IMR-90 (cell line): ENCODE data around the gene ZNF341. TPM values are rescaled to one million over a fixed set of nuclear protein-coding genes. Genes with fewer than 3 reads are reported as not detected.

Experiments
- ATAC-seq: fragments of 200-7000 bp; cut with Tn5 transposase; 2 replicates; pipeline ENCODE4 v1.9.1; 2020; ENCODE audit warnings: low read depth, mild to moderate bottlenecking, moderate library complexity
- BruUV-seq: library from RNA; stranded (reverse); fragments of 400-500 nt; replicated peaks from 2 replicates; lab custom pipeline; 2021; lab: Mats Ljungman, UMichigan
- CTCF ChIA-PET: fragments of 300-600 bp; formaldehyde crosslinking; extraction: SDS; loops from one replicate; lab custom pipeline; 2021; ENCODE audit warnings: antibody characterized with exemption; lab: Yijun Ruan, JAX
- POLR2A ChIA-PET: fragments of 300-600 bp; sonication (Branson Sonifier 250); formaldehyde crosslinking; loops from one replicate; lab custom pipeline; 2022; ENCODE audit warnings: antibody characterized with exemption; ENCODE audit not compliant: unreplicated experiment; lab: Charles Lee
- DNase-seq: peaks from one replicate; pipeline ENCODE4 v3.0.0; 2013
- H2AFZ ChIP-seq: replicated peaks from 2 replicates; pipeline ENCODE3; 2013; ENCODE audit warnings: low read length, mild to moderate bottlenecking; ENCODE audit not compliant: poor library complexity
- H2AK5ac ChIP-seq: 2 replicates; pipeline ENCODE4 v1.6.1; 2013; ENCODE audit warnings: low read depth, low read length, inconsistent platforms
- H2AK9ac ChIP-seq: replicated peaks from 2 replicates; pipeline ENCODE3; 2013; ENCODE audit warnings: mild to moderate bottlenecking, low read depth, low read length, moderate library complexity; ENCODE audit not compliant: poor library complexity
- H2BK120ac ChIP-seq: 2 replicates; pipeline ENCODE4 v1.6.1; 2013; ENCODE audit warnings: low read depth, low read length, inconsistent platforms
- H2BK15ac ChIP-seq: 3 replicates; pipeline ENCODE4 v1.6.1; 2013; ENCODE audit warnings: low read depth, low read length, inconsistent platforms
- H2BK20ac ChIP-seq: 2 replicates; pipeline ENCODE4 v1.6.1; 2013; ENCODE audit warnings: low read depth, mild to moderate bottlenecking, inconsistent platforms, low read length, moderate library complexity
- H2BK5ac ChIP-seq: 2 replicates; pipeline ENCODE4 v1.6.1; 2013; ENCODE audit warnings: mild to moderate bottlenecking, low read depth, low read length, inconsistent platforms; ENCODE audit not compliant: poor library complexity, severe bottlenecking
- H3K14ac ChIP-seq: replicated peaks from 2 replicates; pipeline ENCODE4 v1.6.1; 2013; ENCODE audit warnings: low read depth, low read length, inconsistent platforms
- H3K18ac ChIP-seq: 2 replicates; pipeline ENCODE4 v1.6.1; 2013; ENCODE audit warnings: low read depth, low read length, control low read depth
- H3K23ac ChIP-seq: 2 replicates; pipeline ENCODE4 v1.6.1; 2013; ENCODE audit warnings: low read depth, low read length, inconsistent platforms
- H3K27ac ChIP-seq: 2 replicates; pipeline ENCODE4 v1.5.1; 2013; ENCODE audit warnings: mild to moderate bottlenecking, control low read depth, low read length; ENCODE audit not compliant: insufficient read depth
- H3K27me3 ChIP-seq: 2 replicates; pipeline ENCODE4 v1.6.1; 2013; ENCODE audit warnings: low read length; ENCODE audit not compliant: control insufficient read depth, insufficient read depth
- H3K36me3 ChIP-seq: 2 replicates; pipeline ENCODE4 v1.6.1; 2013; ENCODE audit warnings: low read length, mixed read lengths; ENCODE audit not compliant: control insufficient read depth, insufficient read depth
- H3K4ac ChIP-seq: 2 replicates; pipeline ENCODE4 v1.6.1; 2013; ENCODE audit warnings: low read depth, low read length, inconsistent platforms
- H3K4me1 ChIP-seq: 2 replicates; pipeline ENCODE4 v1.6.1; 2013; ENCODE audit warnings: low read length, mixed read lengths; ENCODE audit not compliant: control insufficient read depth, insufficient read depth
- H3K4me2 ChIP-seq: 2 replicates; pipeline ENCODE4 v1.6.1; 2013; ENCODE audit warnings: low read depth, mild to moderate bottlenecking, control low read depth, low read length, moderate library complexity
- H3K4me3 ChIP-seq: 2 replicates; pipeline ENCODE4 v1.5.1; 2013; ENCODE audit warnings: low read depth, mild to moderate bottlenecking, control low read depth, low read length, moderate library complexity; ENCODE audit not compliant: insufficient read depth
- H3K56ac ChIP-seq: 2 replicates; pipeline ENCODE4 v1.6.1; 2013; ENCODE audit warnings: low read length, inconsistent platforms; ENCODE audit not compliant: insufficient read depth; ENCODE audit errors: extremely low read depth
- H3K79me1 ChIP-seq, 2 experiments: 2 replicates each; pipeline ENCODE4 v1.6.1; 2013; ENCODE audit warnings: low read length in 2 of 2, inconsistent platforms in 1 of 2, low read depth in 1 of 2
- H3K9ac ChIP-seq: 2 replicates; pipeline ENCODE4 v1.6.1; 2013; ENCODE audit warnings: low read depth, low read length, control low read depth
- H3K9me1 ChIP-seq: 2 replicates; pipeline ENCODE4 v1.6.1; 2013; ENCODE audit warnings: low read length, inconsistent platforms; ENCODE audit not compliant: insufficient read depth
- H3K9me3 ChIP-seq: 2 replicates; pipeline ENCODE4 v1.6.1; 2013; ENCODE audit warnings: low read length; ENCODE audit not compliant: control insufficient read depth, insufficient read depth
- H4K20me1 ChIP-seq: 2 replicates; pipeline ENCODE4 v1.6.1; 2013; ENCODE audit warnings: low read length, inconsistent platforms; ENCODE audit not compliant: insufficient read depth
- H4K5ac ChIP-seq: 2 replicates; pipeline ENCODE4 v1.6.1; 2013; ENCODE audit warnings: mild to moderate bottlenecking, low read depth, low read length, control low read depth
- H4K8ac ChIP-seq, 2 experiments: 2 replicates each; pipeline ENCODE4 v1.6.1; 2013; ENCODE audit warnings: low read depth in 2 of 2, low read length in 2 of 2, control low read depth in 1 of 2, inconsistent platforms in 1 of 2
- H4K91ac ChIP-seq: 2 replicates; pipeline ENCODE4 v1.6.1; 2013; ENCODE audit warnings: low read depth, low read length, inconsistent platforms; ENCODE audit not compliant: insufficient read depth
- CEBPB ChIP-seq: IDR thresholded peaks from 2 replicates; pipeline ENCODE4 v1.6.1; 2012; ENCODE audit warnings: low read depth, low read length, improper control_type of control experiment
- ELK1 ChIP-seq: fragments of 150-350 bp; IDR thresholded peaks from 2 replicates; pipeline ENCODE4 v1.6.1; 2016; ENCODE audit warnings: low read depth, mild to moderate bottlenecking, low read length, moderate library complexity, borderline replicate concordance
- MXI1 ChIP-seq: IDR thresholded peaks from 2 replicates; pipeline ENCODE4 v1.6.1; 2012; ENCODE audit warnings: low read depth, mild to moderate bottlenecking, low read length, moderate library complexity, borderline replicate concordance
- NFE2L2 ChIP-seq: fragments of 150-350 bp; IDR thresholded peaks from 2 replicates; pipeline ENCODE4 v1.6.1; 2016; ENCODE audit warnings: low read depth, mild to moderate bottlenecking, low read length
- RFX5 ChIP-seq: IDR thresholded peaks from 2 replicates; pipeline ENCODE4 v1.8.0; 2012; ENCODE audit warnings: low read depth, mild to moderate bottlenecking, low read length, moderate library complexity
- whole genome bisulfite sequencing, 2 experiments: methylation state at CpG; one replicate each; pipeline versions ENCODE4 v1.1.5 to v1.1.7; 2013; ENCODE audit warnings: missing lambda C conversion rate in 2 of 2; ENCODE audit not compliant: insufficient read length in 1 of 2; ENCODE audit errors: extremely low coverage in 2 of 2; 5-methylcytosine and 5-hydroxymethylcytosine counted together
- dilution Hi-C: fragments of 300-500 bp; cut with HindIII; formaldehyde crosslinking; loops from one replicate; pipeline ENCODE4 v1.14.3; 2018; ENCODE audit warnings: low sequenced_read_pairs; ENCODE audit not compliant: unreplicated experiment
- in situ Hi-C: fragments of 300-500 bp; cut with MboI; formaldehyde crosslinking; loops from 3 replicates; pipeline ENCODE4 v1.14.3; 2019; ENCODE audit warnings: low sequenced_read_pairs, inconsistent platforms, mixed read lengths
- intact Hi-C: fragments of 100-400 bp; cut with micrococcal nuclease; formaldehyde crosslinking; loops from 2 replicates; pipeline ENCODE4 v1.10.0; 2022
- polyA plus RNA-seq, 3 experiments: library from polyadenylated mRNA; depleted of rRNA; stranded (reverse); fragments of >200 nt; gene quantifications; 2 replicates each; pipeline ENCODE4 v1.2.3, GENCODE V29; 2012; ENCODE audit warnings: low replicate concordance in 1 of 3
- total RNA-seq: library from RNA; depleted of rRNA; stranded (reverse); fragments of >200 nt; gene quantifications from 2 replicates; pipeline ENCODE4 v1.2.3, GENCODE V29; 2012

Gene ZNF341
- total and polyA plus RNA-seq, 2 of the 4 experiments (the other 2 are of a cell fraction): 1.1 to 3.4 TPM

GRCh38 chr20:33771938-33772337 lies 40.1 kb downstream of the ZNF341 start:
- no peak overlapping the region for H2BK5ac ChIP-seq
- DNase-seq (no peak), ATAC-seq (no peak)
- no peak overlapping the region for H3K18ac ChIP-seq
- H4K5ac ChIP-seq: no peak overlapping the region
- H4K20me1 ChIP-seq: no peaks in the 10 kb centered on the region
- no peaks in the 10 kb centered on the region for H3K9me1 ChIP-seq
- H3K9ac ChIP-seq: no peak overlapping the region
- H2BK120ac ChIP-seq: no peak overlapping the region
- H4K8ac ChIP-seq: no peak overlapping the region
- no CpG with 5 or more reads among the region's 5 CpGs for WGBS, 2 experiments
- in situ Hi-C loops (no loop called here), intact Hi-C loops (no loop called here), dilution Hi-C loops (no loop called here)
- no peak overlapping the region for H3K23ac ChIP-seq
- H3K4ac ChIP-seq: no peak overlapping the region
- no peak overlapping the region for H2AK5ac ChIP-seq
- H3K4me2 ChIP-seq: no peak overlapping the region
- H3K27me3 ChIP-seq: no peaks in the 10 kb centered on the region
- H2AFZ ChIP-seq: no peak overlapping the region
- H2BK15ac ChIP-seq: no peak overlapping the region
- H3K4me1 ChIP-seq: no peaks in the 10 kb centered on the region
- H3K36me3 ChIP-seq: peaks cover 4% of the 10 kb centered on the region; the same call in 1 of the 2 replicates
- POLR2A ChIA-PET: no interaction called here
- TF ChIP-seq CEBPB: peak; percentile 45; the same call in 1 of the 2 replicates
- TF ChIP-seq RFX5: no peak
- TF ChIP-seq MXI1: no peak
- no peak for TF ChIP-seq ELK1
- TF ChIP-seq NFE2L2: no peak
- no TSS peak for BruUV-seq
- H3K27ac ChIP-seq: no peak overlapping the region
- no peak overlapping the region for H2BK20ac ChIP-seq
- H3K79me1 ChIP-seq: no peaks in the 10 kb centered on the region
- no peak overlapping the region for H3K56ac ChIP-seq
- no peak overlapping the region for H3K14ac ChIP-seq
- H2AK9ac ChIP-seq: no peak overlapping the region
- H4K91ac ChIP-seq: no peak overlapping the region
- CTCF ChIA-PET: no interaction called here
- no peak overlapping the region for H3K4me3 ChIP-seq
- no peaks in the 10 kb centered on the region for H3K9me3 ChIP-seq
